ENCODE results near the gene RAPGEF1.

DNA sequence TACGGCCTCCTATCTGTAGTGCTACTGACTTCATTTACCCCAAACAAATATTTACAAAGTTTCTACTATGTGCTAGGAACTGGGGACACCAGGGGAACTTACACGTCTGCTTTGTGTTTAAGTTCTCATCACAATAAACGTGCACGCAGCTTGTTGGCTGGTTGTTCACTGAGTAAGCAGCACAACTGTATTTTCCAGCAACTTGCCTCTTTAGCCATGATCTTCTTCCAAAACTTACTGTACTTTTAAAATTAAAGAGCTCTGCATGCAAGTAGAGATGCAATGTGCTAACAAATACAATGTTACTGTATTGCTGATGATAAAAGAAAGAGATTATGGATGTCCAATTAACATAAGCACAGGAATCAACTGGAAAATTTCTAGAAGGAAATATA lies 62.8 kb downstream of the RAPGEF1 start:
- TF ChIP-seq POLR2A (IDR thresholded peaks at IDR 0.05; ENCODE audit: extremely low read depth, insufficient read length), result no peak
- TF ChIP-seq, protein P1, sequence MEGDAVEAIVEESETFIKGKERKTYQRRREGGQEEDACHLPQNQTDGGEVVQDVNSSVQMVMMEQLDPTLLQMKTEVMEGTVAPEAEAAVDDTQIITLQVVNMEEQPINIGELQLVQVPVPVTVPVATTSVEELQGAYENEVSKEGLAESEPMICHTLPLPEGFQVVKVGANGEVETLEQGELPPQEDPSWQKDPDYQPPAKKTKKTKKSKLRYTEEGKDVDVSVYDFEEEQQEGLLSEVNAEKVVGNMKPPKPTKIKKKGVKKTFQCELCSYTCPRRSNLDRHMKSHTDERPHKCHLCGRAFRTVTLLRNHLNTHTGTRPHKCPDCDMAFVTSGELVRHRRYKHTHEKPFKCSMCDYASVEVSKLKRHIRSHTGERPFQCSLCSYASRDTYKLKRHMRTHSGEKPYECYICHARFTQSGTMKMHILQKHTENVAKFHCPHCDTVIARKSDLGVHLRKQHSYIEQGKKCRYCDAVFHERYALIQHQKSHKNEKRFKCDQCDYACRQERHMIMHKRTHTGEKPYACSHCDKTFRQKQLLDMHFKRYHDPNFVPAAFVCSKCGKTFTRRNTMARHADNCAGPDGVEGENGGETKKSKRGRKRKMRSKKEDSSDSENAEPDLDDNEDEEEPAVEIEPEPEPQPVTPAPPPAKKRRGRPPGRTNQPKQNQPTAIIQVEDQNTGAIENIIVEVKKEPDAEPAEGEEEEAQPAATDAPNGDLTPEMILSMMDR (IDR thresholded peaks at IDR 0.05; ENCODE audit: low read depth, low read length), result no peak
- TF ChIP-seq MAX (IDR thresholded peaks at IDR 0.05; ENCODE audit: low read depth, low read length), result no peak
